BLaER1 treated with 17β-estradiol and CSF1 and Interleukin-3, amounts not matched to agents 10 nM and 100 nM (cell line): ENCODE data around the gene RIPK4.

Source experiments
- H3K27ac ChIP-seq, 11 experiments: shearing (Covaris generic); formaldehyde crosslinking; 2 replicates each; pipeline ENCODE4 v1.8.1; 2022
- H3K27me3 ChIP-seq, 11 experiments: shearing (Covaris generic); formaldehyde crosslinking; 2 replicates each; pipeline ENCODE4 v1.8.1; 2022
- H3K36me3 ChIP-seq, 11 experiments: shearing (Covaris generic); formaldehyde crosslinking; 2 replicates each; pipeline ENCODE4 v1.8.1; 2022
- H3K4me1 ChIP-seq, 10 experiments: shearing (Covaris generic); formaldehyde crosslinking; 2 replicates each; pipeline ENCODE4 v1.8.1; 2022
- H3K4me2 ChIP-seq, 11 experiments: shearing (Covaris generic); formaldehyde crosslinking; 2 replicates each; pipeline ENCODE4 v1.8.1; 2022
- H3K4me3 ChIP-seq, 10 experiments: shearing (Covaris generic); formaldehyde crosslinking; 2 replicates each; pipeline ENCODE4 v1.8.1; 2022
- H3K9ac ChIP-seq, 11 experiments: shearing (Covaris generic); formaldehyde crosslinking; 2 replicates each; pipeline ENCODE4 v1.8.1; 2022
- H3K9me3 ChIP-seq, 11 experiments: shearing (Covaris generic); formaldehyde crosslinking; replicated peaks in 1 of 11; 2 replicates each; pipeline ENCODE4 v1.8.1; 2022
- H4K20me1 ChIP-seq, 11 experiments: shearing (Covaris generic); formaldehyde crosslinking; 2 replicates each; pipeline ENCODE4 v1.8.1; 2022
- Cebpa-rat ChIP-seq, 11 experiments: shearing (Covaris generic); IDR thresholded peaks; 2 replicates each; pipeline ENCODE4 v1.8.1; 2022

RIPK4 gene

GRCh38 chr21:41784456-41785102, 17.7 kb upstream of the RIPK4 start:
- Histone ChIP-seq H3K27me3 (no peaks in the 10 kb centered on the region), H3K27ac (no peak overlapping the region), H4K20me1 (no peaks in the 10 kb centered on the region), H3K36me3 (no peaks in the 10 kb centered on the region), H3K4me3 (no peak overlapping the region), H3K9ac (no peak overlapping the region), H3K4me1 (peaks cover 0 to 29% (median 12%) of the 10 kb centered on the region in 10 experiments; a peak in 10 of 20 replicates), H3K4me2 (peak overlapping the region in 3 of 11 experiments; percentile 46 to 69 (median 54); a peak in 5 of 22 replicates), H3K9me3 (peaks cover 0 to 7% (median 2%) of the 10 kb centered on the region in 11 experiments; a peak in 5 of 22 replicates)
- TF ChIP-seq Cebpa-rat (IDR thresholded peaks at IDR 0.05): no peak

- H3K4me3 ChIP-seq: no peak overlapping the region
- no peak overlapping the region for H3K27ac ChIP-seq
- no peaks in the 10 kb centered on the region for H4K20me1 ChIP-seq
- TF ChIP-seq Cebpa-rat (IDR thresholded peaks at IDR 0.05): no peak
- H3K36me3 ChIP-seq: no peaks in the 10 kb centered on the region
- no peaks in the 10 kb centered on the region; a peak in 1 of 22 replicates for H3K27me3 ChIP-seq
- peak overlapping the region in 8 of 11 experiments; percentile 13 to 69 (median 40); a peak in 13 of 22 replicates for H3K4me2 ChIP-seq
- peaks cover 0 to 30% (median 12%) of the 10 kb centered on the region in 10 experiments; a peak in 10 of 20 replicates for H3K4me1 ChIP-seq
- H3K9ac ChIP-seq: no peak overlapping the region
- H3K9me3 ChIP-seq: no peaks in the 10 kb centered on the region
Measured at GRCh38 chr21:41783476-41784180, 16.8 kb upstream of the RIPK4 start.

GRCh38 chr21:41781050-41781410, 14.2 kb upstream of the RIPK4 start:
- Histone ChIP-seq H3K9me3 (no peaks in the 10 kb centered on the region), H3K36me3 (no peaks in the 10 kb centered on the region), H3K4me3 (no peak overlapping the region), H3K4me1 (peaks cover 0 to 36% (median 12%) of the 10 kb centered on the region in 10 experiments; a peak in 11 of 20 replicates), H3K9ac (no peak overlapping the region), H4K20me1 (no peaks in the 10 kb centered on the region), H3K27me3 (peaks cover 0 to 7% (median 0%) of the 10 kb centered on the region in 11 experiments; a peak in 3 of 22 replicates), H3K27ac (no peak overlapping the region), H3K4me2 (peak overlapping the region in 5 of 11 experiments; percentile 24 to 50 (median 30); a peak in 7 of 22 replicates)
- TF ChIP-seq Cebpa-rat (IDR thresholded peaks at IDR 0.05): no peak

- H3K9me3 ChIP-seq: no peaks in the 10 kb centered on the region
- no peaks in the 10 kb centered on the region for H4K20me1 ChIP-seq
- H3K4me2 ChIP-seq: peak overlapping the region in 2 of 11 experiments; percentile 5 to 21; a peak in 1 of 22 replicates
- peaks cover 0 to 7% (median 0%) of the 10 kb centered on the region in 11 experiments; a peak in 3 of 22 replicates for H3K27me3 ChIP-seq
- H3K4me3 ChIP-seq: no peak overlapping the region
- H3K36me3 ChIP-seq: no peaks in the 10 kb centered on the region
- no peak overlapping the region for H3K27ac ChIP-seq
- TF ChIP-seq Cebpa-rat (IDR thresholded peaks at IDR 0.05): no peak
- H3K4me1 ChIP-seq: peaks cover 0 to 36% (median 12%) of the 10 kb centered on the region in 10 experiments; a peak in 11 of 20 replicates
- H3K9ac ChIP-seq: no peak overlapping the region
Measured at GRCh38 chr21:41780337-41781049, 13.6 kb upstream of the RIPK4 start.

- H3K27ac ChIP-seq: no peak overlapping the region
- H3K4me3 ChIP-seq: no peak overlapping the region
- no peak overlapping the region for H3K9ac ChIP-seq
- no peaks in the 10 kb centered on the region for H4K20me1 ChIP-seq
- no peaks in the 10 kb centered on the region for H3K9me3 ChIP-seq
- H3K4me2 ChIP-seq: no peak overlapping the region
- no peaks in the 10 kb centered on the region for H3K36me3 ChIP-seq
- peaks cover 0 to 36% (median 12%) of the 10 kb centered on the region in 10 experiments; a peak in 11 of 20 replicates for H3K4me1 ChIP-seq
- peaks cover 0 to 7% (median 0%) of the 10 kb centered on the region in 11 experiments; a peak in 3 of 22 replicates for H3K27me3 ChIP-seq
- no peak for TF ChIP-seq Cebpa-rat (IDR thresholded peaks at IDR 0.05)
Measured at GRCh38 chr21:41779659-41780058, 12.8 kb upstream of the RIPK4 start.

GRCh38 chr21:41778930-41779600, 12.2 kb upstream of the RIPK4 start:
- Histone ChIP-seq H3K9ac (no peak overlapping the region), H3K27ac (no peak overlapping the region), H3K4me3 (no peak overlapping the region), H3K4me1 (peaks cover 0 to 35% (median 11%) of the 10 kb centered on the region in 10 experiments; a peak in 11 of 20 replicates), H3K4me2 (no peak overlapping the region), H3K27me3 (peaks cover 0 to 7% (median 0%) of the 10 kb centered on the region in 11 experiments; a peak in 3 of 22 replicates), H4K20me1 (no peaks in the 10 kb centered on the region), H3K36me3 (no peaks in the 10 kb centered on the region), H3K9me3 (no peaks in the 10 kb centered on the region)
- TF ChIP-seq Cebpa-rat (IDR thresholded peaks at IDR 0.05): no peak

GRCh38 chr21:41777951-41778815, 11.3 kb upstream of the RIPK4 start:
- Histone ChIP-seq H4K20me1 (no peaks in the 10 kb centered on the region), H3K9me3 (no peaks in the 10 kb centered on the region), H3K4me2 (peak overlapping the region in 9 of 11 experiments; percentile 13 to 52 (median 35); a peak in 11 of 22 replicates), H3K36me3 (no peaks in the 10 kb centered on the region), H3K4me1 (peaks cover 0 to 26% (median 3%) of the 10 kb centered on the region in 10 experiments; a peak in 11 of 20 replicates), H3K9ac (no peak overlapping the region), H3K4me3 (no peak overlapping the region), H3K27ac (no peak overlapping the region), H3K27me3 (peaks cover 0 to 7% (median 0%) of the 10 kb centered on the region in 11 experiments; a peak in 3 of 22 replicates)
- no peak for TF ChIP-seq Cebpa-rat (IDR thresholded peaks at IDR 0.05)

- Histone ChIP-seq H3K36me3 (no peaks in the 10 kb centered on the region), H3K9me3 (no peaks in the 10 kb centered on the region), H3K27me3 (peaks cover 0 to 7% (median 0%) of the 10 kb centered on the region in 11 experiments; a peak in 3 of 22 replicates), H3K4me2 (no peak overlapping the region), H3K4me3 (no peak overlapping the region), H3K4me1 (peaks cover 0 to 22% (median 2%) of the 10 kb centered on the region in 10 experiments; a peak in 9 of 20 replicates), H4K20me1 (no peaks in the 10 kb centered on the region), H3K9ac (no peak overlapping the region), H3K27ac (no peak overlapping the region)
- no peak for TF ChIP-seq Cebpa-rat (IDR thresholded peaks at IDR 0.05)
Measured at GRCh38 chr21:41776778-41777177, 9.9 kb upstream of the RIPK4 start.
